ENCODE data around the gene TBX6. TPM values are rescaled to one million over a fixed set of nuclear protein-coding genes. Genes with fewer than 3 reads are reported as not detected.

TBX6 gene
- total RNA-seq, 2 donors from 2014 or later: 1.5 to 2.5 TPM

GRCh38 chr16:30086291-30087140, 5.2 kb downstream of the TBX6 start:
- Histone ChIP-seq H3K36me3 (peaks cover 0 to 34% of the 10 kb centered on the region in 2 donors), H3K27me3 (replicated peaks; ENCODE audit: insufficient read depth) (no peaks in the 10 kb centered on the region), H3K4me1 (replicated peaks) (peaks cover 7% of the 10 kb centered on the region), H3K4me3 (no peak overlapping the region), H3K9me3 (no peaks in the 10 kb centered on the region), H3K27ac (no peak overlapping the region)
- no peak for DNase-seq (ENCODE audit: low spot score)
- intact Hi-C loops (cut with DNase I): no loop called here
- WGBS: 76% methylated on average over 23 of the region's 27 CpGs
- no peak for TF ChIP-seq POLR2AphosphoS5 (IDR thresholded peaks at IDR 0.05)

GRCh38 chr16:30085820-30086219, 5.9 kb downstream of the TBX6 start:
- WGBS: 72% methylated on average over 6 of the region's 6 CpGs
- Histone ChIP-seq H3K27me3 (replicated peaks; ENCODE audit: insufficient read depth) (no peaks in the 10 kb centered on the region), H3K4me3 (no peak overlapping the region), H3K27ac (no peak overlapping the region), H3K36me3 (peaks cover 0 to 34% of the 10 kb centered on the region in 2 donors), H3K9me3 (no peaks in the 10 kb centered on the region), H3K4me1 (replicated peaks) (peaks cover 7% of the 10 kb centered on the region)
- intact Hi-C loops (cut with DNase I): no loop called here
- TF ChIP-seq POLR2AphosphoS5 (IDR thresholded peaks at IDR 0.05) (no peak), POLR2A (IDR thresholded peaks at IDR 0.05) (no peak), CTCF (IDR thresholded peaks at IDR 0.05) (no peak)
- DNase-seq (ENCODE audit: low spot score): no peak

GRCh38 chr16:30085247-30085646, 6.5 kb downstream of the TBX6 start:
- H3K27me3 ChIP-seq (replicated peaks; ENCODE audit: insufficient read depth): no peaks in the 10 kb centered on the region
- H3K36me3 ChIP-seq: peaks cover 0 to 34% of the 10 kb centered on the region in 2 donors
- H3K4me1 ChIP-seq (replicated peaks): peaks cover 3% of the 10 kb centered on the region
- intact Hi-C loops (cut with DNase I): no loop called here
- H3K27ac ChIP-seq: no peak overlapping the region
- no peak for DNase-seq (ENCODE audit: low spot score)
- no peak overlapping the region for H3K4me3 ChIP-seq
- WGBS: 53% methylated on average over 3 of the region's 3 CpGs
- TF ChIP-seq POLR2A (IDR thresholded peaks at IDR 0.05): no peak
- no peaks in the 10 kb centered on the region for H3K9me3 ChIP-seq

GRCh38 chr16:30084816-30085159, 6.9 kb downstream of the TBX6 start:
- Histone ChIP-seq H3K27me3 (replicated peaks; ENCODE audit: insufficient read depth) (no peaks in the 10 kb centered on the region), H3K27ac (no peak overlapping the region), H3K9me3 (no peaks in the 10 kb centered on the region), H3K4me1 (replicated peaks) (no peaks in the 10 kb centered on the region), H3K36me3 (peaks cover 0 to 34% of the 10 kb centered on the region in 2 donors), H3K4me3 (no peak overlapping the region)
- TF ChIP-seq POLR2A (IDR thresholded peaks at IDR 0.05) (no peak), POLR2AphosphoS5 (IDR thresholded peaks at IDR 0.05) (no peak), CTCF (IDR thresholded peaks at IDR 0.05) (no peak)
- no peak for DNase-seq (ENCODE audit: low spot score)
- WGBS: 49% methylated on average over 10 of the region's 17 CpGs
- intact Hi-C loops (cut with DNase I): no loop called here

GRCh38 chr16:30084096-30084815, 7.5 kb downstream of the TBX6 start:
- intact Hi-C loops (cut with DNase I): no loop called here
- TF ChIP-seq POLR2AphosphoS5 (IDR thresholded peaks at IDR 0.05): no peak
- TF ChIP-seq CTCF (IDR thresholded peaks at IDR 0.05): no peak
- Histone ChIP-seq H3K27ac (no peak overlapping the region), H3K4me3 (no peak overlapping the region), H3K36me3 (peaks cover 0 to 34% of the 10 kb centered on the region in 2 donors), H3K27me3 (replicated peaks; ENCODE audit: insufficient read depth) (no peaks in the 10 kb centered on the region), H3K9me3 (no peaks in the 10 kb centered on the region), H3K4me1 (replicated peaks) (no peaks in the 10 kb centered on the region)
- no peak for DNase-seq (ENCODE audit: low spot score)
- WGBS: 84% methylated on average over 15 of the region's 18 CpGs
